Measurements from ENCODE around the gene GDF15.
"Not testable (repeated sequence)": the region's sequence is repeated elsewhere in the genome, so short reads cannot be mapped to it uniquely, and the experiment has no call there.

Gene GDF15

GRCh38 chr19:18368504-18369222 lies 17.3 kb upstream of the GDF15 start:
- POLR2A ChIA-PET = interaction anchor here (2.5 kb wide), 1 partner anchor 48 kb away, joined by 6 read pairs; no protein-coding TSS in a partner anchor
- no peak for TF ChIP-seq NFRKB (IDR thresholded peaks at IDR 0.05)
- CTCF ChIA-PET = interaction anchor here (0.5 to 0.6 kb wide), 2 partner anchors 239 to 374 kb away, joined by 3 read pairs; no protein-coding TSS in a partner anchor
- DNase-seq (ENCODE audit: extremely low spot score) = no peak

GRCh38 chr19:18373407-18373891 lies 12.5 kb upstream of the GDF15 start:
- ChIA-PET CTCF (no interaction called here), POLR2A (interaction anchor here (0.8 to 1.3 kb wide), 2 partner anchors 9 to 94 kb away, joined by 4 to 6 read pairs; no protein-coding TSS in a partner anchor)
- DNase-seq (ENCODE audit: extremely low spot score) = no peak
- no peak for TF ChIP-seq CTBP1 (IDR thresholded peaks at IDR 0.05; ENCODE audit: borderline replicate concordance)
- no peak for TF ChIP-seq SUZ12 (IDR thresholded peaks at IDR 0.05)
- no peak for TF ChIP-seq HDGF (IDR thresholded peaks at IDR 0.05; ENCODE audit: borderline replicate concordance)
- TF ChIP-seq ARNT (IDR thresholded peaks at IDR 0.05) = no peak
- TF ChIP-seq ELF4 (IDR thresholded peaks at IDR 0.05) = no peak
- no peak for TF ChIP-seq NFRKB (IDR thresholded peaks at IDR 0.05)
- no peak for TF ChIP-seq PKNOX1 (IDR thresholded peaks at IDR 0.05)
- no peak for TF ChIP-seq FOXK2 (IDR thresholded peaks at IDR 0.05)
- no peak for TF ChIP-seq FOXM1 (IDR thresholded peaks at IDR 0.05; ENCODE audit: borderline replicate concordance)
- no peak for TF ChIP-seq TARDBP (IDR thresholded peaks at IDR 0.05)
- no peak for TF ChIP-seq LEF1 (IDR thresholded peaks at IDR 0.05; ENCODE audit: borderline replicate concordance)
- TF ChIP-seq L3MBTL2 (conservative IDR thresholded peaks at IDR 0.05) = no peak
- TF ChIP-seq FOXA1 (IDR thresholded peaks at IDR 0.05) = no peak
- TF ChIP-seq ZNF384 (IDR thresholded peaks at IDR 0.05) = no peak
- no peak for TF ChIP-seq BHLHE40 (IDR thresholded peaks at IDR 0.05; ENCODE audit: borderline replicate concordance)
- TF ChIP-seq SP1 (IDR thresholded peaks at IDR 0.05) = no peak

- POLR2A ChIA-PET = interaction anchor here (0.8 to 1.3 kb wide), 6 partner anchors 9 to 94 kb away, joined by 3 to 6 read pairs (median 4); partner anchors contain the start of gene JUND
- DNase-seq (ENCODE audit: extremely low spot score) = peak; percentile 74
- CTCF ChIA-PET = interaction anchor here (0.7 kb wide), 1 partner anchor 256 kb away, joined by 3 read pairs; no protein-coding TSS in a partner anchor
- TF ChIP-seq L3MBTL2 (conservative IDR thresholded peaks at IDR 0.05) = peak; percentile 72
- TF ChIP-seq HDGF (IDR thresholded peaks at IDR 0.05; ENCODE audit: borderline replicate concordance) = 0 out of 2 replicates have a peak, but pooled peaks have one; percentile 44
- no peak for TF ChIP-seq CTBP1 (IDR thresholded peaks at IDR 0.05; ENCODE audit: borderline replicate concordance)
- no peak for TF ChIP-seq ELF4 (IDR thresholded peaks at IDR 0.05)
Observed at GRCh38 chr19:18373892-18374629, 11.9 kb upstream of the GDF15 start.

- TF ChIP-seq HDGF (IDR thresholded peaks at IDR 0.05; ENCODE audit: borderline replicate concordance) (no peak), ELF4 (IDR thresholded peaks at IDR 0.05) (no peak), LEF1 (IDR thresholded peaks at IDR 0.05; ENCODE audit: borderline replicate concordance) (no peak)
- CTCF ChIA-PET = no interaction called here
- DNase-seq (ENCODE audit: extremely low spot score) = no peak
- POLR2A ChIA-PET = no interaction called here
Observed at GRCh38 chr19:18377026-18377425, 8.9 kb upstream of the GDF15 start.

- ChIA-PET CTCF (interaction anchor here (0.6 to 1.2 kb wide), 3 partner anchors 30 to 1018 kb away, joined by 3 to 5 read pairs (median 3); no protein-coding TSS in a partner anchor), POLR2A (interaction anchor here (1.2 to 1.7 kb wide), 2 partner anchors 38 to 99 kb away, joined by 3 to 10 read pairs; partner anchors contain the start of gene JUND)
- no peak for DNase-seq (ENCODE audit: extremely low spot score)
- TF ChIP-seq BHLHE40 (IDR thresholded peaks at IDR 0.05; ENCODE audit: borderline replicate concordance) (no peak), FOXM1 (IDR thresholded peaks at IDR 0.05; ENCODE audit: borderline replicate concordance) (no peak), PKNOX1 (IDR thresholded peaks at IDR 0.05) (no peak), FOXA1 (IDR thresholded peaks at IDR 0.05) (no peak), HDGF (IDR thresholded peaks at IDR 0.05; ENCODE audit: borderline replicate concordance) (no peak), TARDBP (IDR thresholded peaks at IDR 0.05) (no peak), L3MBTL2 (conservative IDR thresholded peaks at IDR 0.05) (no peak), ZNF384 (IDR thresholded peaks at IDR 0.05) (no peak), CTBP1 (IDR thresholded peaks at IDR 0.05; ENCODE audit: borderline replicate concordance) (no peak), FOXK2 (IDR thresholded peaks at IDR 0.05) (no peak), SUZ12 (IDR thresholded peaks at IDR 0.05) (no peak), SP1 (IDR thresholded peaks at IDR 0.05) (no peak), NFRKB (IDR thresholded peaks at IDR 0.05) (no peak), ELF4 (IDR thresholded peaks at IDR 0.05) (no peak), ARNT (IDR thresholded peaks at IDR 0.05) (no peak)
Observed at GRCh38 chr19:18379803-18380747, 5.9 kb upstream of the GDF15 start.

GRCh38 chr19:18380843-18381242 lies 5.1 kb upstream of the GDF15 start:
- no peak for TF ChIP-seq CTBP1 (IDR thresholded peaks at IDR 0.05; ENCODE audit: borderline replicate concordance)
- ChIA-PET CTCF (interaction anchor here (0.6 to 1.2 kb wide), 3 partner anchors 29 to 1019 kb away, joined by 3 to 5 read pairs (median 3); no protein-coding TSS in a partner anchor), POLR2A (interaction anchor here (1.2 to 1.7 kb wide), 2 partner anchors 37 to 100 kb away, joined by 3 to 10 read pairs; partner anchors contain the start of gene JUND)
- no peak for DNase-seq (ENCODE audit: extremely low spot score)

GRCh38 chr19:18383622-18384021 lies 2.3 kb upstream of the GDF15 start:
- POLR2A ChIA-PET; CTCF ChIA-PET; DNase-seq (ENCODE audit: extremely low spot score): not testable (repeated sequence)
